ENCODE data around the gene OR8G1. TPM values are rescaled to one million over a fixed set of nuclear protein-coding genes. Genes with fewer than 3 reads are reported as not detected.

The OR8G1 gene
- total and polyA plus RNA-seq, 9 of the 15 experiments (the other 6 are each of a cell fraction or from before 2014, with no cell fraction given), result 0.03 to 1.4 (median 0.51) TPM; not detected in 1

GRCh38 chr11:124301548-124301947 is 60.7 kb downstream of the OR8G1 start (continued):
- peak; percentile 73 for TF ChIP-seq CEBPB (tag; IDR thresholded peaks at IDR 0.05)
- TF ChIP-seq OTX1 (CRISPR knock-in tag; IDR thresholded peaks at IDR 0.05), result no peak
- no peak for TF ChIP-seq SMAD2 (IDR thresholded peaks at IDR 0.05; ENCODE audit: low read depth, low read length)
- TF ChIP-seq, protein P1, sequence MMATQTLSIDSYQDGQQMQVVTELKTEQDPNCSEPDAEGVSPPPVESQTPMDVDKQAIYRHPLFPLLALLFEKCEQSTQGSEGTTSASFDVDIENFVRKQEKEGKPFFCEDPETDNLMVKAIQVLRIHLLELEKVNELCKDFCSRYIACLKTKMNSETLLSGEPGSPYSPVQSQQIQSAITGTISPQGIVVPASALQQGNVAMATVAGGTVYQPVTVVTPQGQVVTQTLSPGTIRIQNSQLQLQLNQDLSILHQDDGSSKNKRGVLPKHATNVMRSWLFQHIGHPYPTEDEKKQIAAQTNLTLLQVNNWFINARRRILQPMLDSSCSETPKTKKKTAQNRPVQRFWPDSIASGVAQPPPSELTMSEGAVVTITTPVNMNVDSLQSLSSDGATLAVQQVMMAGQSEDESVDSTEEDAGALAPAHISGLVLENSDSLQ (IDR thresholded peaks at IDR 0.05), result no peak
- TF ChIP-seq MTA1 (IDR thresholded peaks at IDR 0.05; ENCODE audit: borderline replicate concordance), result no peak
- TF ChIP-seq ZNF174 (CRISPR knock-in tag; IDR thresholded peaks at IDR 0.05), result no peak
- no peak for TF ChIP-seq ZNF12 (CRISPR knock-in tag; IDR thresholded peaks at IDR 0.05)
- TF ChIP-seq, protein P2, sequence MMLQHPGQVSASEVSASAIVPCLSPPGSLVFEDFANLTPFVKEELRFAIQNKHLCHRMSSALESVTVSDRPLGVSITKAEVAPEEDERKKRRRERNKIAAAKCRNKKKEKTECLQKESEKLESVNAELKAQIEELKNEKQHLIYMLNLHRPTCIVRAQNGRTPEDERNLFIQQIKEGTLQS (IDR thresholded peaks at IDR 0.05), result peak; percentile 76
- TF ChIP-seq, protein P2 (CRISPR knock-in tag; conservative IDR thresholded peaks at IDR 0.05), result no peak
- no peak for TF ChIP-seq ZNF518B (CRISPR knock-in tag; IDR thresholded peaks at IDR 0.05)
- TF ChIP-seq, protein P3, sequence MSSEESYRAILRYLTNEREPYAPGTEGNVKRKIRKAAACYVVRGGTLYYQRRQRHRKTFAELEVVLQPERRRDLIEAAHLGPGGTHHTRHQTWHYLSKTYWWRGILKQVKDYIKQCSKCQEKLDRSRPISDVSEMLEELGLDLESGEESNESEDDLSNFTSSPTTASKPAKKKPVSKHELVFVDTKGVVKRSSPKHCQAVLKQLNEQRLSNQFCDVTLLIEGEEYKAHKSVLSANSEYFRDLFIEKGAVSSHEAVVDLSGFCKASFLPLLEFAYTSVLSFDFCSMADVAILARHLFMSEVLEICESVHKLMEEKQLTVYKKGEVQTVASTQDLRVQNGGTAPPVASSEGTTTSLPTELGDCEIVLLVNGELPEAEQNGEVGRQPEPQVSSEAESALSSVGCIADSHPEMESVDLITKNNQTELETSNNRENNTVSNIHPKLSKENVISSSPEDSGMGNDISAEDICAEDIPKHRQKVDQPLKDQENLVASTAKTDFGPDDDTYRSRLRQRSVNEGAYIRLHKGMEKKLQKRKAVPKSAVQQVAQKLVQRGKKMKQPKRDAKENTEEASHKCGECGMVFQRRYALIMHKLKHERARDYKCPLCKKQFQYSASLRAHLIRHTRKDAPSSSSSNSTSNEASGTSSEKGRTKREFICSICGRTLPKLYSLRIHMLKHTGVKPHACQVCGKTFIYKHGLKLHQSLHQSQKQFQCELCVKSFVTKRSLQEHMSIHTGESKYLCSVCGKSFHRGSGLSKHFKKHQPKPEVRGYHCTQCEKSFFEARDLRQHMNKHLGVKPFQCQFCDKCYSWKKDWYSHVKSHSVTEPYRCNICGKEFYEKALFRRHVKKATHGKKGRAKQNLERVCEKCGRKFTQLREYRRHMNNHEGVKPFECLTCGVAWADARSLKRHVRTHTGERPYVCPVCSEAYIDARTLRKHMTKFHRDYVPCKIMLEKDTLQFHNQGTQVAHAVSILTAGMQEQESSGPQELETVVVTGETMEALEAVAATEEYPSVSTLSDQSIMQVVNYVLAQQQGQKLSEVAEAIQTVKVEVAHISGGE (CRISPR knock-in tag; IDR thresholded peaks at IDR 0.05), result no peak
- TF ChIP-seq JUN (IDR thresholded peaks at IDR 0.05; ENCODE audit: borderline replicate concordance, low read depth, low read length), result 0 out of 2 replicates have a peak, but pooled peaks have one; percentile 34
- TF ChIP-seq JUN (CRISPR knock-in tag; IDR thresholded peaks at IDR 0.05; ENCODE audit: borderline replicate concordance), result no peak
- TF ChIP-seq ZFP30 (CRISPR knock-in tag; IDR thresholded peaks at IDR 0.05; ENCODE audit: borderline replicate concordance), result no peak
- TF ChIP-seq, protein P4, sequence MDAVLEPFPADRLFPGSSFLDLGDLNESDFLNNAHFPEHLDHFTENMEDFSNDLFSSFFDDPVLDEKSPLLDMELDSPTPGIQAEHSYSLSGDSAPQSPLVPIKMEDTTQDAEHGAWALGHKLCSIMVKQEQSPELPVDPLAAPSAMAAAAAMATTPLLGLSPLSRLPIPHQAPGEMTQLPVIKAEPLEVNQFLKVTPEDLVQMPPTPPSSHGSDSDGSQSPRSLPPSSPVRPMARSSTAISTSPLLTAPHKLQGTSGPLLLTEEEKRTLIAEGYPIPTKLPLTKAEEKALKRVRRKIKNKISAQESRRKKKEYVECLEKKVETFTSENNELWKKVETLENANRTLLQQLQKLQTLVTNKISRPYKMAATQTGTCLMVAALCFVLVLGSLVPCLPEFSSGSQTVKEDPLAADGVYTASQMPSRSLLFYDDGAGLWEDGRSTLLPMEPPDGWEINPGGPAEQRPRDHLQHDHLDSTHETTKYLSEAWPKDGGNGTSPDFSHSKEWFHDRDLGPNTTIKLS (IDR thresholded peaks at IDR 0.05; ENCODE audit: borderline replicate concordance, low read depth), result no peak
- TF ChIP-seq YBX1 (IDR thresholded peaks at IDR 0.05), result no peak
- TF ChIP-seq CREB1 (IDR thresholded peaks at IDR 0.05), result no peak
- TF ChIP-seq CREB1 (CRISPR knock-in tag; IDR thresholded peaks at IDR 0.05), result no peak
- TF ChIP-seq ZNF764 (CRISPR knock-in tag; IDR thresholded peaks at IDR 0.05; ENCODE audit: low read depth), result no peak

Measured in K562 (cell line).